LNCaP clone FGC (cell line): ENCODE measurements around the gene ZMYND10.

Experiments used
- DNase-seq: peaks from one replicate; pipeline ENCODE4 v3.0.0-alpha.2; 2011; ENCODE audit warnings: low read depth
- H3K4me3 ChIP-seq: 2 replicates; pipeline ENCODE4 v1.5.1; 2011; ENCODE audit warnings: mild to moderate bottlenecking, low read depth, low read length, control low read depth
- CTCF ChIP-seq: IDR thresholded peaks from 2 replicates; pipeline ENCODE4 v1.5.1; 2012; ENCODE audit warnings: mild to moderate bottlenecking; ENCODE audit not compliant: control insufficient read depth, insufficient read depth; ENCODE audit errors: extremely low read depth

Gene ZMYND10

GRCh38 chr3:50345586-50346234, at the start of gene ZMYND10:
Gene ZMYND10 (minus strand): TSS chr3:50345732. CDS start chr3:50345579, 153 bp downstream.
- DNase-seq: no peak
- no peak for TF ChIP-seq CTCF
- H3K4me3 ChIP-seq: peak within 1 kb of the TSS; percentile 52

GRCh38 chr3:50393061-50393460, 47.5 kb upstream of the ZMYND10 start:
- no peak for DNase-seq
- no peak overlapping the region for H3K4me3 ChIP-seq
- TF ChIP-seq CTCF: no peak

GRCh38 chr3:50392101-50392715, 46.7 kb upstream of the ZMYND10 start:
- no peak for DNase-seq
- TF ChIP-seq CTCF: no peak
- no peak overlapping the region for H3K4me3 ChIP-seq

GRCh38 chr3:50390508-50391224, 45.1 kb upstream of the ZMYND10 start:
- no peak overlapping the region for H3K4me3 ChIP-seq
- TF ChIP-seq CTCF: no peak
- DNase-seq: no peak

- H3K4me3 ChIP-seq: no peak overlapping the region
- no peak for DNase-seq
- TF ChIP-seq CTCF: no peak
These were observed 43.9 kb upstream of the ZMYND10 start for GRCh38 chr3:50389414-50389767.

GRCh38 chr3:50388720-50389413, 43.3 kb upstream of the ZMYND10 start:
- TF ChIP-seq CTCF: no peak
- H3K4me3 ChIP-seq: no peak overlapping the region
- DNase-seq: no peak
